Kidney (tissue), 14 donors: Measurements from ENCODE around the gene PTPRT. TPM values are rescaled to one million over a fixed set of nuclear protein-coding genes. Genes with fewer than 3 reads are reported as not detected.

Source experiments
- DNase-seq, 5 donors: peaks; one replicate each; pipeline ENCODE4 v3.0.0-alpha.2; 2013 to 2020
- FAIRE-seq: peaks from 2 replicates; lab custom pipeline; 2012; peaks lifted over from hg19 to GRCh38; lab: Jason Lieb, UNC
- H3K27ac ChIP-seq, 2 donors: one replicate each; pipeline ENCODE4 v1.7.0; 2013; ENCODE audit warnings: low read depth in 2 of 2, low read length in 2 of 2, inconsistent platforms in 1 of 2
- H3K27me3 ChIP-seq: one replicate; pipeline ENCODE4 v1.7.1; 2013; ENCODE audit warnings: low read length, inconsistent platforms; ENCODE audit not compliant: control insufficient read depth, insufficient read depth
- H3K36me3 ChIP-seq, 3 donors: one replicate each; pipeline versions ENCODE4 v1.7.0 to v1.7.1; 2013; ENCODE audit warnings: low read length in 3 of 3, control low read depth in 1 of 3, inconsistent platforms in 1 of 3; ENCODE audit not compliant: insufficient read depth in 3 of 3, control insufficient read depth in 2 of 3
- H3K4me1 ChIP-seq, 3 donors: one replicate each; pipeline versions ENCODE4 v1.7.0 to v1.7.1; 2013; ENCODE audit warnings: low read length in 3 of 3, inconsistent platforms in 1 of 3, low read depth in 1 of 3; ENCODE audit not compliant: control insufficient read depth in 2 of 3, insufficient read depth in 2 of 3
- H3K4me3 ChIP-seq, 3 donors: one replicate each; pipeline versions ENCODE4 v1.7.0 to v1.8.1; 2013; ENCODE audit warnings: low read length in 3 of 3, control low read depth in 1 of 3, inconsistent platforms in 1 of 3
- H3K9ac ChIP-seq, 3 donors: one replicate each; pipeline versions ENCODE4 v1.7.0 to v1.7.1; 2013; ENCODE audit warnings: low read length in 3 of 3, control low read depth in 1 of 3, inconsistent platforms in 1 of 3
- H3K9me3 ChIP-seq, 3 donors: one replicate each; pipeline versions ENCODE4 v1.7.0 to v1.7.1; 2013; ENCODE audit warnings: low read length in 3 of 3, control low read depth in 1 of 3, inconsistent platforms in 1 of 3; ENCODE audit not compliant: control insufficient read depth in 2 of 3, insufficient read depth in 1 of 3
- CTCF ChIP-seq: IDR thresholded peaks from 3 replicates; pipeline ENCODE4 v1.5.1; 2012; ENCODE audit warnings: mild to moderate bottlenecking, moderate library complexity, borderline replicate concordance; ENCODE audit not compliant: insufficient read depth; ENCODE audit errors: extremely low read depth
- intact Hi-C: fragments of 100-400 bp; cut with DNase I; formaldehyde crosslinking; loops from one replicate; pipeline ENCODE4 v1.11.1; 2022
- polyA plus RNA-seq: library from polyadenylated mRNA; stranded (reverse); fragments of 350-450 nt; fragmentation: Illumina TruSeq; extraction: RNeasy Lipid Tissue Mini Kit (QIAGEN cat#74804); gene quantifications from one replicate; pipeline ENCODE4 v1.2.3, GENCODE V29; 2014; ENCODE audit warnings: low read depth, low replicate concordance; ENCODE audit not compliant: insufficient read depth
- total RNA-seq: library from RNA; stranded (reverse); fragmentation: NEBNext Ultra II Directional; extraction: Animal tissue kit (Norgen Biotek cat#: 25700); gene quantifications from one replicate; pipeline ENCODE4 v1.2.1, GENCODE V29; 2021
- donor health status: control.
- donor health status: control.
- donor health status: control.
- donor health status: control.
- donor health status: control.
- donor health status: DM: yes; HTN: yes; CAD: no.
- donor health status: Normal renal cell carcinoma (clear cell type).

PTPRT gene
- total and polyA plus RNA-seq, 2 donors from 2014 or later, result 0.60 TPM; not detected in 1

- DNase-seq (no peak), FAIRE-seq (no peak)
- Histone ChIP-seq H3K9ac (no peak overlapping the region), H3K4me1 (no peaks in the 10 kb centered on the region), H3K4me3 (no peak overlapping the region), H3K36me3 (no peaks in the 10 kb centered on the region), H3K27ac (no peak overlapping the region), H3K27me3 (no peaks in the 10 kb centered on the region), H3K9me3 (no peaks in the 10 kb centered on the region)
- TF ChIP-seq CTCF, result no peak
- intact Hi-C loops, result no loop called here
Measured at GRCh38 chr20:42191140-42191860, 998.4 kb downstream of the PTPRT start.

GRCh38 chr20:42190084-42190483, 999.6 kb downstream of the PTPRT start:
- intact Hi-C loops, result no loop called here
- TF ChIP-seq CTCF, result no peak
- H3K9ac ChIP-seq, result no peak overlapping the region
- no peaks in the 10 kb centered on the region for H3K36me3 ChIP-seq
- DNase-seq (no peak), FAIRE-seq (no peak)
- H3K27ac ChIP-seq, result no peak overlapping the region
- no peaks in the 10 kb centered on the region for H3K4me1 ChIP-seq
- H3K27me3 ChIP-seq, result no peaks in the 10 kb centered on the region
- H3K4me3 ChIP-seq, result no peak overlapping the region
- no peaks in the 10 kb centered on the region for H3K9me3 ChIP-seq

GRCh38 chr20:42186337-42186736, 1003.4 kb downstream of the PTPRT start:
- H3K4me3 ChIP-seq, result no peak overlapping the region
- no peak overlapping the region for H3K9ac ChIP-seq
- FAIRE-seq, result no peak
- intact Hi-C loops, result no loop called here
- H3K9me3 ChIP-seq, result no peaks in the 10 kb centered on the region
- no peaks in the 10 kb centered on the region for H3K27me3 ChIP-seq
- TF ChIP-seq CTCF, result no peak
- H3K27ac ChIP-seq, result no peak overlapping the region
- no peaks in the 10 kb centered on the region for H3K36me3 ChIP-seq
- H3K4me1 ChIP-seq, result no peaks in the 10 kb centered on the region
- DNase-seq, result no peak
